NCI-H2227 (cell line): ENCODE results near the gene SEC16A.

ENCODE experiments used
- DNase-seq: peaks from one replicate; lab custom pipeline; 2025; ENCODE audit not compliant: unreplicated experiment; lab: John Stamatoyannopoulos, UW

The SEC16A gene

DNA sequence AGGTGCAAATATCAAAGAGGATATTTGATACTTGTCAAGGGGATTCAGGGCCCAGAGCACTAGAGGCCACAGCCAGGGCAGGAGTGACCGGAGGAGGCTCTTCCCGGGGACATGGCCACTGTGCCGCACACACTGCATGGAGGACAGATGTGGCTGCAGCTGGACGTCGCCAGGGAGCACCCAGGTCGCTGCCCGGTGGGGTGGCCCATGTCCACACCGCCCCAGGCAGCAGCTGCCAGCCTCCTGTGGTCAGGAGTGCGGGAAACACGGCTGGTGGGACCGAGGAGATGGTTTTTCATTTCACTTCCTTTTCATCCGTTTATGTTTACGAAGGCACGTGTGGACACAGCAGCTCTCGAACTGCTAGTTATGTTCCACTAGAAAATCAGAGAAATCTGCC is 15.1 kb downstream of the SEC16A start:
- DNase-seq: no peak

DNA sequence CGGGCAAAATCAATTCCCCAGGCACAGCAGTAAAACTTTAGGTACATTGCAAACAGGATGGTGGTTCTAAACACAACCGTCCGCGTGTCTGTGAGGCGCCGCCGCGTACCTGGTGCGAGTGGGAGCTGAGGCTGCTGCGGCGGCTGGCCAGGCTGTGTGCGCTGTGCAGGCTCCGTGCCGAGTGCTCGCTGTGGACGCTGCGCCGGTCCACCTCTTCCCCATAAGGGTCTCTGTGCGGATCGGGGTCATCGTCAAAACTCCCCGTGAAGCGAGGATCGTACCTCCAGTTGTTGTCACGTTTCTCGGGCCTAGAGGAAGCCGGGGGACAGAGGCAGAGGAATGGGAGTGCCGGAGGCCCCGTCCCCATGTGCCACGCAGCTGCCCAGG is 16.7 kb downstream of the SEC16A start:
- no peak for DNase-seq

DNA sequence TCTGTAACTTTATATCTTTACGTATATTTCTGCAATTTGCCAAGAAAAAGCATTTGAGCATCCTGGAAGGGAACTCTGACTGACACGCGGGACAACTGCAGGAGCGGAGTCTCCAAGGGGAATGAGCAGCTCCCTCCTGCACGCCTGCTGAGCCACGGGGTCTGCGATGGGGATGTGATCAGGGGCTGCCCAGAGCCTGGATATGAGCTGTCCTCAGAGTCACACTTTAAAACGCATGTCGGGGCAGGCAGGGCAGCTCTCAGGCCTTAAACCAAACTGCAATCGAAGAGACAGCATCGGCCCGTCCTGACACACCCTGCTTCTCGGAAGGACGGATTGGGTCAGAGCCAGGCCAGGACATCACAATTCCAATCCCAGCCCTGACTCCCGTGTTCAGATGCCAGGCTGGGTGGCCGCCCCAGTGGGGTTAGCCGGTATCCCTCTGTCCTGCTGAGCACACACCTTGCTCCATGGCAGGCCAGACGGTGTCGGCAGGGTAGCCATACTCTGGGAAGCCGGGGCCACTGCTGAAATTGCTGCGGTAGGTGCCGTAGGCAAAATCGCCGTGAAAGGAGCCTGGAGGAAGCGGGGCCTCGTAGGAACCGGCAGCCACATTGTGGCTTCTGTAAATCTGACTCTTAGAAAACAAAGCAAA is 17.2 kb downstream of the SEC16A start:
- DNase-seq: no peak

DNA sequence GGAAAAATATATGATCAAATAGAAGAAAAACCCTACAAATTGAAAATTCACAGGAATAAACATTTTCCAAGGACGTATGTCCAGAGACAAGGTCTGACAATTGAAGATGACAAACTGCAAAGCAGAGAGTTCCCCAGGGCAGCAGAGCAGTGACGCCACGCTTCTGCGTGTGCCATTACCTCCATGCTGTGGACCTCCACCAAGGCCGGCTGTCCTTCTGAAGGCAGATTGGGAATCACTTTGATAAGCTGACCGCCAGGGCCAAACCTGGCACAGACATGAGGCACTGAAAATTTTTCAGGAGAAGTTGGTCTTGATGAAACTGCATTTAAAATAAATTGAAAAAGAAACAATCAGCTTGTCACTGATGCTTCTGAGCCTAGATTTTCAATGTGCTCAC is 18.6 kb downstream of the SEC16A start:
- no peak for DNase-seq

DNA sequence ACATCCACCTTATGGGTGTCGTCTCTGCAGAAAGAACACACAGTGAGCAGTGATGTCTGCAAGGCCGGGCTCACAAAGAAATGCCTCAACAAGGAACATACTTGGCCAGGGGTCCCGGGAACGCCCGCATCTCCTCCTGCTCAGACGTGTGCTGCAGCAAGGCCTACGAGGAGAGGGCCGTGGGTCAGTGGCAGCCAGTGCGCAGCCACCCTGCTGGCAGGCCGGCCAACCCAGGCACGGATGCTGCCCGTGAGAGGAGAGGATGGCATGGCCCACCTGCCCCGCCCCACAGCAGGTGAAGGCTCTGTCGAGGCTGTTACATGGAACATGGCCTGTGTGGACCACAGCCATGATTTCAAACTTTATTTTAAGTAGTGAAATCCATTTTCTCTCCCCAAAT is 19.3 kb downstream of the SEC16A start:
- no peak for DNase-seq

DNA sequence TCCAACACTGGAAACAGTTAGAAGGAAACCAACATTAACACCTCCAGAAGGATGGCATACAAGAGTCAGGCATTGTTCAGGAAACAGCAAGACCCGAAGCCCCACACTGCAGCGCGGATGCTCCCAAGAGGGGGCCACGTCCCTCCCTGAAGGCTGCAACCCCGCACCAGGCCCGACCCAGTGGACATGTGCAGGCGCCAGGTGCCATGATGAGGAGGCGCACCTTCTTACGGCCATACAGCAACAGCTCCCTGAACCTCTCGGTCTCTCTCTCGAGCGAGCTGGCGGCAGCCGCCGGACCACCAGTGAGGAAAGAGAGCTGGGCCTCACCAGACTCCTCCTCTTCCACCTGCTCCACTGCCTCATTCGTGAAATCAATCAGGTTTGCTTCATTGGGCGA is 20.2 kb downstream of the SEC16A start:
- no peak for DNase-seq

DNA sequence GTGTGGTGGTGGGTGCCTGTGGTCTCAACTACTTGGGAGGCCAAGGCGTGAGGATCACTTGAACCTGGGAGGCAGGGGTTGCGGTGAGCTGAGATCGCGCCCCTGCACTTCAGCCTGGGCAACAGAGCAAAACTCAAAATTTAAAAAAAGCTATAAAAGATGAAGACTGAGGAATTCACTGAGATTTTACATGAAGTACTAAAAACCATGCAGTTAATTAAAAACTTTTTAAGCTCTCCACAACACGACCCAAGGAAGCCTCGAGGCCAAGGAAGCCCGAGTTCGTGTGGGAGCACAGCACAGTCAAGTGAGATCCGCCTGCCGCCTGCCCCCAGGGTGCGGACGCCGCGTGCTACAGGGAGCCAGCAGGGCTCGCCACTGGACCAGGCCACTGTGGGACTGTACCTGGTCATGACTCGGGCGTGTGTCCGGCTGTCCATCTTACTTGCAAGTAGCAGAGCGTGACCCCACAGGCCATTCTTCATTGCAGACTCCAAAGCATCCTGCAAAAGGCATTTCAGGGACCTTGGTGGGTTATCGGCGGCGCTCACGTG is 22.0 kb downstream of the SEC16A start:
- no peak for DNase-seq

DNA sequence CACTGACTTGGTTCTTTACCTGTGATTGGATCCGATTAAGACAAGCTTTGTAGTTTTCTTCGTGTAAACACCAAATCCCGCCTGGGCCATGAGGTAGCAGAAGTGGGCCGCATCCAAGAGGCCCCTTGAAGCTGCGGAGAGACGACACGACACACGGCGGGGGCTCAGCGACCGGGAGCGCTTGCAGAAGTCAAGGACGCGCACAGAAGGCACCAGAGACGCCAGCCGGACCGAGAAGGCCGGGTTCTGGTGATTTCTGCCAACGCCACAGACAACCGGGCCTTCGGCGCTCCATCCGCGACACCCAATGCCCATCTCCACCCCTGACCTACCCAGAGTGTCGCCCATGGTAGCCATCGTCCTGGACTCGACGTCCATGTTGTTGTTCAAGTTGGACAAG is 23.4 kb downstream of the SEC16A start:
- DNase-seq: no peak

DNA sequence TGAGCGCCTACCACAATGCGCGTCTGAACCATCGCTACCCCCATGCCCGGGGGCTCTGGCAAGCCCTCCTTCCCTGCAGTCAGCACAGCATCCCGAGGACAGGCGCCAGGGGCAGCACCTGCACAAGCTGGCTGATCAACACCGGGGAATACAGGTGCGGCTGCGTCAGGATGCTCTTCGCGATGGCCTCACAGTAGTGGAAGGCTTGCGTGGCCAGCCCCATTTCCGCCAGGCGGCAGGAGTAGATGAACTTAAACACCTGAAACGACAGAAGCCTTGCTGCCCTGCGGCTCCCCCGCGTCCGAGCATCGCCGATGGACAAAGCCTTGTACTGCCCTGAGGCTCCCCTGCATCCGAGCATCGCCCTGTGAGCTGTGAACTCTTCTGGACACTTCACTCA is 25.5 kb downstream of the SEC16A start:
- DNase-seq: no peak

DNA sequence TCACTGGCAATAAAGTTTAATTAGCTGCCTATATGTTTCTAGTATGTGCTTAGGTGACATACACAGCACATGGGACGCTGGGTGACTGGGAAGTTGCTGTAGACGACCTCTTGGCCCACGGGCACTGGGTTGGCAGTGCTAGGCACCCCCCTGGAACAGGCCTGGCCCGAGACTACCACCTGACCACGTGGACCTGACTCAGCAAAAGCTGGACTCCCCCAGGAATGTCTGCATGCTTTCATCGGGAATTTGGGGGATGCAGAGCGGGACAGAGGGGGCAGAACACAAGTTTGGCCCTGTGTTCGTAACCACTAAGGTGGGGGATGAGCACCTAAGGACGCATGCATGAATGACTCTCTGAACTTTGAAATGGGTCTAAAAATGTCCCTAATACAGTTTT is 26.6 kb downstream of the SEC16A start:
- no peak for DNase-seq

DNA sequence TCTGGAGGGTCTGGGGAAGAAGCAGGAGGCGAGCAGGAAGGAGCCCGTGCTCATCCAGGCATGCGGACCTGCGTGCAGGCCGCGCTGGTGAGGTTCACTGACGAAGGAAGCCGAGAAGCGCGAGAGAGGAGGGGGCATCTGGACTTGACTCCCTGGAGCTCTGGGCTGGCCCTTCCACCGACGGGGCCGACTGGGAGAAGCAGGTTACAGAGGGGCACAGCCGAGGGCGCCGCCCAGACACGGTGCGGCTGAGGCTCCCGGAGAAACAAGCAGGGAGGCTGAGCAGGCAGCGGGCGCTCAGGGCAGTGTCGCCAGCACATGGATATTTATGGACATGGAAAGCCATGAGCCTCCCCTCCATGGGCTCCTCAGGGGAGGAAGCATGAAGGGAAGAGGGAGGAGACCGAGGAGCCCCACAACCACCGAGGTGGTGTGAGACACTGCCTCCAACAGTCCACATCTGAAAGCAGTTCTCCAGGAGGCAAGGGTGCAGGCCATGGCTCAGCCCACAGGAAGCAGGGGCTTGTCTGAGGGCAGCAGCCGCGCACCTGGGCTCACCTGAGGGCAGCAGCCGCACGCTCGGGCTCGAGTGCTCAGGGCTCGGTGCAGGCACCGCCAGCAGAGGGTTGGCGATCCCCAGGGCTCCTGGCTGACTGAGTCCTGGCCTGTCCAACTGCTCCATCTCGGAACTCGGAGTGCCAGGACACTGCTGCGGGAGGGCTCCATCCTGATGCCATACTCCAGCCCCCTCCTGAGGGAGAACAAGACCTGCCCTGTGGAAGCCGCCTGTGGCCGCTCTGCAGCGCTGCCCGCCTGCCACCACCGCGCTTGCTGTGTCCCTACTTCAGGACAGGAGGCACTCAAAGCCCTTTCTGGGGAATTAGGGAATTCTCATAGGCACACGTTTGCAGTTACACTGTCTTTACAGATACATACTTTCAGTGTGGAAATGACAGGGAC is 27.5 kb downstream of the SEC16A start:
- no peak for DNase-seq

DNA sequence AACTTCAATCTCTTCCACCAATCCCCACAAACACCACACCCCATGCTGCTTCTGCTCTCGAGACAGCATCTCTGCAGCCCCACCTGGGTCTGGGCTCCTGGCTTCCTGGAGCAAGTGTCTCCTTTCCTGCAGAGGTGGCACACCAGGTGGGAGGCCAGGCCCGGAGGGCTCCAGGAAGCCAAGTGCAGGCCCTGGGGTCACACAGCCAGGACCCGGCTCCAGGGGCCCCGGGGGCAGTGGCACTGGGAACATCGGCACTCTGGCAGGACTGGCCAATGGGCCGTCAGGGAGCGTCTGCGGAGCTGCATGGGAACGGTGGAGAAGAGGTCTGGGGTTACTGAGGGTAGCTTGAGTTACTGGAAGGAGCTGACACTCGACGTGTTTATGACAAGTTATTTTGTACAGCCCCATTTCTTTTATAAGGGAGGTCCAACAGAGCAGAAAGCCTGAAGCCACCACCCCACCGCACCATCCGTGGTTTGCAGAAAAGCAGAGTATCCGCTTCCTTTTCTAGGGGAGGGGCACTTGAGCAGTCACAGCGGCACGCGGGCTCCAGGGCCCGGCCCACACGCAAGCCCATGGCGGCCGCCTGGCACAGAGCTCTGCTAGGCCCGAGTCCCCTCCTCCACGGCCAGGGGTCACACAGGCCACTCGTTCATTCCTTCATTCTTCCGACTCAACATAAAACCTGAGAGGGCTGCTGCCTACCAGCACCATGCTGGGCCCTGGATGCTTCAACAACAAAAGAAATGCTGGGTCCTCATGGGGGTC is 28.6 kb downstream of the SEC16A start:
- DNase-seq: no peak

DNA sequence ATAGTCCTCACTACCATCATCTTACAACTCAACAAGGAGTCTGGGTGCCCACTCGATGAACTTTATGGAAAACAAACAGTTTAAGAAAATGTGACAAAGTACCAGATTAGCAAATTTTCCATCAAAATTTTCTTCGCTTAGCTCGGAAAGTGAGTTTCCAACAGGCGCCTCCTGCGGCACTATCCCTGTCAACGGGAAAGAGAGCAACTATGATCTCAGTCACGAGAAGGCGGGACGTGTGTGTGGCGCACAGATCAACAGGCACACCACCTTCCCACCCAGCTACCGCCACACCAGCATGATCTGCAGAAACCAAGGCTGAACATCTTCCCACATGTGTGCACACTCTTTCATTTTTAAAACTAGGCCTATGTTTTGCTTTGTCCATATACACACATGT is 29.5 kb downstream of the SEC16A start:
- DNase-seq: no peak

DNA sequence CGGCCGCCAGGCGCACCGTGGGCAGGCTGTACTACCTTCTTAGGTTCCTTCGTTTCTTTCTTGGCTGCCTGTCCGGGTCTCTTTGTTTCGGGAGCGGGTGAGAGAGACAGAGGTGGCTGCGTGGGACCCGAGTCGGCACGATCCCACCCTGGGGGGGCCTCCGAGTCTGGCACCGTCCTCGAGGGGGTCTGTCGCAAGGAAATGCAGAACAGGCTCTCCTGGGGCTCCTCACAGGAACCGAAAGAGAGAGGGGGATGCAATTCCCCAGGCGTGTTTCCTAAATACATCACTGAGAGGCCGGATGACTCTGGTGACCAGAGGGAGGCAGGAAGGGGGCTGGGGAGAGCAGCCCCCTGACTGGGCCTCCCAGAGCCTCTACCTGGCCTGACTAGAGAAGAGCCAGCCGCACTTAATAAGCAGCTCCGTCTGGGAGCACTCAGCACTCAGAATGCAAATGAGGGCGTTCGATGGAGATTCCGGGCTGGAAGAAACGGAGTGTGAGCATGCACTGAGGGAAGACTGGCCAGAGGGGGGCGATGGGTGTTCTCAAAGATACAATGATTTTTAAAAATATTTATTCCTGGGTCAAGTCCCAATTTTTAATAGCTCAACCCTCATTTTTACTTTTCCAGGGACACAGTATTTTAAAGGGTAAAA is 31.5 kb downstream of the SEC16A start:
- peak; percentile 11 for DNase-seq

DNA sequence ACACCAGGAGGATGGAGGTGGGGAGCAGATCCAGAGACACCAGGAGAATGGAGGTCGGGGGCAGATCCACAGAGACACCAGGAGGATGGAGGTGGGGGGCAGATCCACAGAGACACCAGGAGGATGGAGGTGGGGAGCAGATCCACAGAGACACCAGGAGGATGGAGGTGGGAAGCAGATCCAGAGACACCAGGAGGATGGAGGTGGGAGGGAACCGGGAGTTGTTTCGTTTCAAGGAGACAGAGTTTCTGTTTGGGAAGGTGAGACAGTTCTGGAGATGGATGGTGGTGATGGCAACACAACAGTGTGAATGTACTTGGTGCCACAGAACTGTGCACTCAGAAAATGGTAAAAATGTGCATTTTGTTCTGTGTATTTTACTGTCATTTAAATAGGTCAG is 34.2 kb downstream of the SEC16A start:
- DNase-seq: no peak

DNA sequence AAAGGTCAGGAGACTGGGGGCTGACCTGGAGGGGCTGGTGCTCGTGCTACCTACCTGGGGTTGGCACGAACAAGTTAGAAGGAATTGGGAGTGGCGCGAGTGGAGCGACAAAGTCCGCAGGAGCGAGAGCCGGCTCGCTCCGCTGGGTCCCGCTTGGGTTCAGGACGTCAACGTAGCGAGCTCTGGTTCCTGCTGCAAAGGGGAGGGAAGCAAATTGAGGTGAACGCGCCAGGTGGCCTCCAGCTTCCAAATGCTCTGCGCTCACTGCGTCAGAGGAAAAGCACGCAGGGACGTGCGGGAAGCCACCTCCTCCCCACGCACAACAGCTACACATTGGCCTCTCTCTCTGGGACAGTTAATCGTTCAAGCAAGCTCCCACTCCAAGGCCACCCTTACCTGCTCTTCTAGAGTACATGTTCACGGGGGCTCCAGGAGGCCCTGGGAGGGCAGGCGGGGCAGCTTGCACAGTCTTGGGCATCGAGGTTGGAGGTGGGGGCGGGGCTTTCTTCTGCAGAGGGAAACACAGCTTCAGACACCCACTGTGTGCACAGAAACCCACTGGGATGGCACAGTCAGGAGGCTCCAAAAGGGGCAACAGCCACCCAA is 35.6 kb downstream of the SEC16A start:
- no peak for DNase-seq

DNA sequence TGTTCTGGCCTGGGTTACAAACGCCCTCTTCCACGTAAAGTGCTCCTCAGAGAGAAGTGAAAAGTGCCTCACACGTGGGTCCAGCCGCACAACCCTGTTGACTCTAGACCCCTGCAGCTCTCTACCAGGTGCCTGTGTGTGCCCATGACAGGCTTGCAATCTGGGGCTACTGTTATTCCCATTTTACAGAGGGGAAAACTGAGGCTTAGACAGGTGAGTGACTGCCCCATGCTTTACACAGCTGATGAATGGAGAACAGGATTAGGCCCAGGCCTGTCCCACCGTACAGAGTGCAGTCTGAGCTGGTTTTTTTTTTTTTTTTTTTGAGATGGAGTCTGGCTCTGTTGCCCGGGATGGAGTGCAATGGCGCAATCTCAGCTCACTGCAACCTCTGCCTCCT is 37.0 kb downstream of the SEC16A start:
- no peak for DNase-seq

DNA sequence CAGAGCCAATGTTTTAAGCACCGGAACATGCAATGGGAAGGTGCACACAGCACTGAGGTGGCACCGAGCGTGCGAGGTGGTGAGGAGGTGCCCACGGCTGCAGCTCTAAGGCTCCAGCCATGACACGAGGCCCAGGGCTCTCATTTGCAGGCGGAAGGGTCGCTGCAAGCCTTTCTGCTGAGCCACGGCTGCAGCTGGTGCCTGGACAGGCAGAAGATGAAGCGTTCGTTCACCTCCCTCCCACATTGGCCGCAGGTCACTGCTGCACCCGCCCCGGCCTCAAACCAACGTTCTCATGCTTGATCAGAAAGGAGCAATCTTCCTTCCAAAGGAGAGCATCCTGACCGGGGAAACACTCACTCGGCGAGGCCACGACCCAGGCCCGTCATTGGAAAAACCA is 38.7 kb downstream of the SEC16A start:
- DNase-seq: no peak

DNA sequence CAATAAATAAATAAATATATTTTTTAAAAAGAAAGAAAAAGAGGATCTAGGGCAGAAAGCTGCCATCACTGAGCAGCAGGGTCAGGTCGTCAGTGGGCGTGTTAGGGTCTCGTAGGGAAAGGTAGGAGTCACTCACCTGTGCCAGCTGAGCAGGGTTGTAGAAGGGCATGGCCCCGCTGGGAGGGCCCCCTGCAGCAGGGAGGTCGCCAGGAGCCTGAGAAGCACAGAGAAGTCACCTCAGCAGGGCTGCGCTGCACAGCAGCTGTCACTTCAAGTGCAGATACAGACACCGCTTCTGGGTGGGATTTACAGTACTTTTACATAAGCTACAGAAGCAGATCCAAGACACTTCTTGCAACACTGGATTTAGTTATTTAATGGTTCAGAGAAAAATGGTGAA is 39.2 kb downstream of the SEC16A start:
- DNase-seq: no peak

DNA sequence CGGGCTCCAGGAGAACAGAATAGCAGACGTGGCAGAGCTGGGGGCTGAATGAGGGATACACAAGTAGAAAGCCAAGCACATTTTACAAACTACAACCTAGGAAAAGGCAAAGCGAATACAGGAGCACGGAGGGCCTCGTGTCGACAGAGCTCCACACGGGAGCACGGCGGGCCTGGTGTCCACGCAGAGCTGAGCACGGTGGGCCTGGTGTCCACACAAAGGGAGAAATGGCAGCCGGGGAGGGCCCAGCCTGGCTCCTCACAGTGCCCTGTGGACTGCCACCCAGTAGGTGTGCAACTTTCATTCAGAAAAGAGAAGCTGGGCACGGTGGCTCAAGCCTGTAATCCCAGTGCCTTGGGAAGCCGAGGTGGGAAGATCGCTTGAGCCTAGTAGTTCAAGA is 39.8 kb downstream of the SEC16A start:
- DNase-seq: no peak

DNA sequence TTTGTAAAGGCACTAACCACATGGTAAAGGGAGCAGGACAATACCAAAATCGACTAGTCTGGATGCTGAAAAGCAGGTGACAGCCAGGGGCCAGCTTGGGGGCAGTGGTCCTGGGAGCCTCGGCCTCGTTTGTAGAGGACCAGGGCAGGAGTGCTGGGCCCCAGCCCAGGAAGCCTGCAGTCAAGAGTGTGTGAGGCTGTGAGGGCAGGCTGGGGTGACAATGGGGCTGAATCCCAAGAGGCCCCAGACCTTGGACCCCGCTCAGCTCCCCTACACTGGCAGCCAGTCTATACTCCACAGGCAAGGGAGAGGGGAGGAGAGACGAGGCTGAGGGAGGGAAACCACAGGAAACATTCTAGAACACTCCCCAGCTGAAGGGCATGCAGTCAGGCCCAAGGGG is 40.6 kb downstream of the SEC16A start:
- DNase-seq: no peak
